SH-SY5Y (cell line): ENCODE results near the gene EPS8L2.

Source experiments
- GATA2 ChIP-seq: IDR thresholded peaks from 2 replicates; pipeline ENCODE4 v1.6.1; 2011; ENCODE audit warnings: mild to moderate bottlenecking, low read depth, low read length
- GATA3 ChIP-seq: IDR thresholded peaks from 2 replicates; pipeline ENCODE4 v1.6.1; 2011; ENCODE audit warnings: low read depth, mild to moderate bottlenecking, low read length, moderate library complexity

- TF ChIP-seq GATA3: no peak
- no peak for TF ChIP-seq GATA2
Observed at GRCh38 chr11:742156-742546, 36.1 kb downstream of the EPS8L2 start.
